ENCODE data around the gene SULT2B1. TPM values are rescaled to one million over a fixed set of nuclear protein-coding genes. Genes with fewer than 3 reads are reported as not detected.

Gene SULT2B1
- total RNA-seq, 1 donor from 2014 or later = 0.74 TPM

DNA sequence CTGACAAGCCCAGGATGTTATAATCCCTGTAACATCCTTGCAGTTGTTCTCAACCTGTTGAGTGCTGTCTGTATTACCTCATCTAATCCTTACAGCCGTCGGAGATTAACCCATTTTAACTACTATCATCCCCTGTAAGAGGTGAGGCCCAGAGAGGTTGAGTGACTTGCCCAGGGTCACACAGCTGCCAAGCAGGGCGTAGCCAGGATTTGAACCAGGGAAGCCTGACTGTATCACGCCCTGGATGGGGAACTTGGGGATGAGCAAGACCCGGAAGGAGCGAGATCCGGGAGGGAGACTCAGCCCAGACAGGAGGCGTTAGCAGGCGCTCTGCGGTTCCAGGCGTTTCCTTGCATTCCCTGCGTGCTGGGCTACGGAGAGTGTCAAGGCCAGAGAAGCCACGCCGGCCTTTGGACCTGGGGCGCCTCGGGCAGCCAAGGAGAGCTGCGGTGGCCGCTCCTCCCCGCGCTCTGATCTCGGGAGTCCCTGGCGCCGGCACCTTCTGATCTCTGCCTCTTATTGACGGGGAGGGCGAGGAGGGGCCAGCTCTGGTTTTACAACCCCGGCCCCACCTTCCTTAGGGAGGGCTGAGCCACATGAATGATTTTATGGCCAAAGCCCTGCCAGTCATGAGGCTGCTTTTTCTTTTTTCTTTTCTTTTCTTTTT is 6.2 kb downstream of the SULT2B1 start:
- no peaks in the 10 kb centered on the region for H3K27me3 Mint-ChIP-seq (ENCODE audit: low read depth)
- no peak overlapping the region for H3K4me3 Mint-ChIP-seq
- H3K9me3 Mint-ChIP-seq = no peaks in the 10 kb centered on the region
- no peak overlapping the region for H3K27ac Mint-ChIP-seq
- H3K4me1 Mint-ChIP-seq = peaks cover 27% of the 10 kb centered on the region
- H3K36me3 Mint-ChIP-seq = no peaks in the 10 kb centered on the region
- TF ChIP-seq, protein P1, sequence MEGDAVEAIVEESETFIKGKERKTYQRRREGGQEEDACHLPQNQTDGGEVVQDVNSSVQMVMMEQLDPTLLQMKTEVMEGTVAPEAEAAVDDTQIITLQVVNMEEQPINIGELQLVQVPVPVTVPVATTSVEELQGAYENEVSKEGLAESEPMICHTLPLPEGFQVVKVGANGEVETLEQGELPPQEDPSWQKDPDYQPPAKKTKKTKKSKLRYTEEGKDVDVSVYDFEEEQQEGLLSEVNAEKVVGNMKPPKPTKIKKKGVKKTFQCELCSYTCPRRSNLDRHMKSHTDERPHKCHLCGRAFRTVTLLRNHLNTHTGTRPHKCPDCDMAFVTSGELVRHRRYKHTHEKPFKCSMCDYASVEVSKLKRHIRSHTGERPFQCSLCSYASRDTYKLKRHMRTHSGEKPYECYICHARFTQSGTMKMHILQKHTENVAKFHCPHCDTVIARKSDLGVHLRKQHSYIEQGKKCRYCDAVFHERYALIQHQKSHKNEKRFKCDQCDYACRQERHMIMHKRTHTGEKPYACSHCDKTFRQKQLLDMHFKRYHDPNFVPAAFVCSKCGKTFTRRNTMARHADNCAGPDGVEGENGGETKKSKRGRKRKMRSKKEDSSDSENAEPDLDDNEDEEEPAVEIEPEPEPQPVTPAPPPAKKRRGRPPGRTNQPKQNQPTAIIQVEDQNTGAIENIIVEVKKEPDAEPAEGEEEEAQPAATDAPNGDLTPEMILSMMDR (IDR thresholded peaks at IDR 0.05; ENCODE audit: unreplicated experiment) = no peak
- DNase-seq (ENCODE audit: low spot score in 2 of 2, unreplicated experiment in 2 of 2) = no peak

GRCh38 chr19:48560095-48560530 is 8.1 kb downstream of the SULT2B1 start:
- H3K27ac Mint-ChIP-seq = no peak overlapping the region
- no peaks in the 10 kb centered on the region for H3K27me3 Mint-ChIP-seq (ENCODE audit: low read depth)
- TF ChIP-seq, protein P1 (IDR thresholded peaks at IDR 0.05; ENCODE audit: unreplicated experiment) = no peak
- H3K9me3 Mint-ChIP-seq = no peaks in the 10 kb centered on the region
- H3K4me1 Mint-ChIP-seq = peaks cover 13% of the 10 kb centered on the region
- no peak for DNase-seq (ENCODE audit: low spot score in 2 of 2, unreplicated experiment in 2 of 2)
- H3K36me3 Mint-ChIP-seq = no peaks in the 10 kb centered on the region
- H3K4me3 Mint-ChIP-seq = no peak overlapping the region

DNA sequence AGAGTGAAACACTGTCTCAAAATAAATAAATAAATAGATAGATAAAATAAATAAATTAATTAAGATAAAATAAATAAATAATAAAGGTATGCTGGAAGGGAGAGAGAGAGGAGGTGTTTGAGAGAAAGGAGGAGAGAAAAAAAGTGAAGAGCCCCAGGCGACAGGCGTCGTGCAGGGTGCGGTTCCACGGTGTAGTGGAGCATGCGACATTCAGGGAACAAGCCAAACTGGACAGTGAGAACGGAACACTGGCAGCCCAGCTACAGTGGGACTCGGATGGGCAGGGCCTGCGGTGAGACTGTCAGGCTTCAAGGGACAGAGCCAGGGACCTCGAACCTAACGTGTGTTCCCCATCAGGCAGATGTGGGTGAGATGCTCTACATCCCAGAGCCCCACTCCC is 9.4 kb downstream of the SULT2B1 start:
- Mint-ChIP-seq H3K4me3 (no peak overlapping the region), H3K27me3 (ENCODE audit: low read depth) (no peaks in the 10 kb centered on the region), H3K9me3 (no peaks in the 10 kb centered on the region), H3K27ac (no peak overlapping the region), H3K36me3 (no peaks in the 10 kb centered on the region), H3K4me1 (peaks cover 4% of the 10 kb centered on the region)
- no peak for DNase-seq (ENCODE audit: low spot score in 2 of 2, unreplicated experiment in 2 of 2)
- TF ChIP-seq, protein P1 (IDR thresholded peaks at IDR 0.05; ENCODE audit: unreplicated experiment) = no peak

- H3K36me3 Mint-ChIP-seq = no peaks in the 10 kb centered on the region
- H3K9me3 Mint-ChIP-seq = no peaks in the 10 kb centered on the region
- H3K27me3 Mint-ChIP-seq (ENCODE audit: low read depth) = no peaks in the 10 kb centered on the region
- H3K4me3 Mint-ChIP-seq = no peak overlapping the region
- H3K4me1 Mint-ChIP-seq = peaks cover 8% of the 10 kb centered on the region
- TF ChIP-seq, protein P1 (IDR thresholded peaks at IDR 0.05; ENCODE audit: unreplicated experiment) = no peak
- no peak overlapping the region for H3K27ac Mint-ChIP-seq
- DNase-seq (ENCODE audit: low spot score in 2 of 2, unreplicated experiment in 2 of 2) = no peak
These were observed 13.1 kb downstream of the SULT2B1 start for GRCh38 chr19:48565090-48565489.

DNA sequence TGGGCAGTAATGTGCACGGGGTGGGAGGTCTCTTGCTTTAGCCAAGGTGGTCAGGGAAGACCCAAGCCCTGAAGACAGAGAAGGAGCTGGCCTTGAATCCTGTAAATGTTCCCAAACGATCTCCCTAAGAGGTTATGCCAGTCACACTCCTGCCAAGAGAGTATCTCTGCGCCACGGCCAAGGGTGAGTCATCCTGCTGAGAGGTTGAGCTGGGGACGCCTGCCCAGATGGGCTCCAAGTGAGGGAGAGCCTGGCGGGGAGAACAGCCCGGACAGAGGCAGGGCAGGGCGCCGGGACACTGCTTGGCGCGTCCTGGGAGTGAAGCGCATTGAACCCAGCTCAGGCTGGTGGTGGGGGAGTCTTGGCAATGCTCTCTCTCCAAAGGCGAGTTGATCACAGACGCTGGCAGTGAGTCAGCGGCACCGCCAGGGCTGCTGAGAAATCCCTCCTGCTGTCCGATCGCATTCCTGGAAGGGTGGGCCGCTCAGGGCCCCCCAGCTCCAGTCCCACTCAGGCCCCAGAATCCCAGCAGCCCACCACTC is 16.4 kb downstream of the SULT2B1 start:
- Mint-ChIP-seq H3K36me3 (no peaks in the 10 kb centered on the region), H3K9me3 (no peaks in the 10 kb centered on the region), H3K27me3 (ENCODE audit: low read depth) (no peaks in the 10 kb centered on the region), H3K4me3 (peak overlapping the region; percentile 52), H3K4me1 (peaks cover 28% of the 10 kb centered on the region), H3K27ac (peak overlapping the region; percentile 82)
- peak in 1 of 2 experiments; percentile 55 for DNase-seq (ENCODE audit: low spot score in 2 of 2, unreplicated experiment in 2 of 2)
- TF ChIP-seq, protein P1 (IDR thresholded peaks at IDR 0.05; ENCODE audit: unreplicated experiment) = no peak
